Prostate gland (tissue), 2 donors: ENCODE results near the gene ENTPD1.

ENCODE experiments used
- POLR2A ChIP-seq: fragments of 450-650 bp; IDR thresholded peaks from one replicate; pipeline ENCODE4 v1.6.1; 2016; ENCODE audit warnings: antibody characterized with exemption, mild to moderate bottlenecking
- TF ChIP-seq, protein P1 (sequence below), 4 experiments: fragments of 200-600 bp in 2 of 4; fragments of 450-650 bp in 2 of 4; sonication (generic) in 2 of 4; IDR thresholded peaks; 1 replicate in 3 of 4; 2 replicates in 1 of 4; pipeline ENCODE4 v1.5.1; 2016 to 2019; ENCODE audit warnings: antibody characterized with exemption in 4 of 4, mild to moderate bottlenecking in 2 of 4, moderate library complexity in 2 of 4

DNA sequence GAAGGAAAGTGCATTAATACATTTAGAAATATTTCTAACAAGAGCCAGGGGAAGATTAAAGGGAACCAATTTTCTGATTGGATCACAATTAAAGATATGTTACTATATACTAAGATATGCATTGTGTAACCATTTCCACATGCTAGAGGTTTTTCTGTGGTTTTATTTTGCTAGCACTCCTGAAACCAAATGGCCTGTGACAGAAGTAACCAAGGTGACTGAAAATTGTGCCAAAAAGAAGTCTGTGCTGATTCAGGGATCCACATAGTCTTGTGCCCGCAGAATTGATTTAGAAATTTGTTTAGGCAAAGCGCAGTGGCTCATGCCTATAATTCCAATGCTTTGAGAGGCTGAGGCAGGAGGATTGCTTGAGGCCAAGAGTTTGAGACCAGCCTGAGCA lies 153.6 kb downstream of the ENTPD1 start:
- TF ChIP-seq, protein P1, sequence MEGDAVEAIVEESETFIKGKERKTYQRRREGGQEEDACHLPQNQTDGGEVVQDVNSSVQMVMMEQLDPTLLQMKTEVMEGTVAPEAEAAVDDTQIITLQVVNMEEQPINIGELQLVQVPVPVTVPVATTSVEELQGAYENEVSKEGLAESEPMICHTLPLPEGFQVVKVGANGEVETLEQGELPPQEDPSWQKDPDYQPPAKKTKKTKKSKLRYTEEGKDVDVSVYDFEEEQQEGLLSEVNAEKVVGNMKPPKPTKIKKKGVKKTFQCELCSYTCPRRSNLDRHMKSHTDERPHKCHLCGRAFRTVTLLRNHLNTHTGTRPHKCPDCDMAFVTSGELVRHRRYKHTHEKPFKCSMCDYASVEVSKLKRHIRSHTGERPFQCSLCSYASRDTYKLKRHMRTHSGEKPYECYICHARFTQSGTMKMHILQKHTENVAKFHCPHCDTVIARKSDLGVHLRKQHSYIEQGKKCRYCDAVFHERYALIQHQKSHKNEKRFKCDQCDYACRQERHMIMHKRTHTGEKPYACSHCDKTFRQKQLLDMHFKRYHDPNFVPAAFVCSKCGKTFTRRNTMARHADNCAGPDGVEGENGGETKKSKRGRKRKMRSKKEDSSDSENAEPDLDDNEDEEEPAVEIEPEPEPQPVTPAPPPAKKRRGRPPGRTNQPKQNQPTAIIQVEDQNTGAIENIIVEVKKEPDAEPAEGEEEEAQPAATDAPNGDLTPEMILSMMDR (IDR thresholded peaks at IDR 0.05), result no peak
- TF ChIP-seq POLR2A, result no peak
